HEK293 (cell line): Measurements from ENCODE around the gene RCOR2.

ENCODE experiments used
- BCL11B ChIP-seq: fragments of 450-650 bp; formaldehyde crosslinking; IDR thresholded peaks from 2 replicates; pipeline ENCODE4 v1.5.1; 2016; ENCODE audit warnings: low read depth, missing biosample characterization, missing genetic modification characterization
- FEZF1 ChIP-seq: fragments of 450-650 bp; formaldehyde crosslinking; IDR thresholded peaks from 2 replicates; pipeline ENCODE4 v1.5.1; 2016; ENCODE audit warnings: missing biosample characterization, missing genetic modification characterization
- GLI2 ChIP-seq: fragments of 450-650 bp; formaldehyde crosslinking; IDR thresholded peaks from 2 replicates; pipeline ENCODE4; 2017; ENCODE audit warnings: missing biosample characterization, missing genetic modification characterization, low read depth, borderline replicate concordance
- KLF9 ChIP-seq: fragments of 450-650 bp; formaldehyde crosslinking; IDR thresholded peaks from 2 replicates; pipeline ENCODE4 v1.5.1; 2016; ENCODE audit warnings: missing biosample characterization, missing genetic modification characterization, low read depth
- REPIN1 ChIP-seq: fragments of 450-650 bp; formaldehyde crosslinking; IDR thresholded peaks from 2 replicates; pipeline ENCODE4 v1.5.1; 2017; ENCODE audit warnings: missing biosample characterization, missing genetic modification characterization, low read depth
- TCF7L2 ChIP-seq: IDR thresholded peaks from 2 replicates; pipeline ENCODE4 v1.6.1; 2011; ENCODE audit warnings: low read depth, mild to moderate bottlenecking, inconsistent platforms, low read length, moderate library complexity, borderline replicate concordance
- ZEB2 ChIP-seq: fragments of 450-650 bp; formaldehyde crosslinking; IDR thresholded peaks from 2 replicates; pipeline ENCODE4 v1.5.1; 2016; ENCODE audit warnings: missing biosample characterization, missing genetic modification characterization
- ZNF23 ChIP-seq: fragments of 450-650 bp; formaldehyde crosslinking; IDR thresholded peaks from 2 replicates; pipeline ENCODE4 v1.5.1; 2016; ENCODE audit warnings: missing biosample characterization, missing genetic modification characterization, borderline replicate concordance
- ZNF24 ChIP-seq: fragments of 450-650 bp; formaldehyde crosslinking; IDR thresholded peaks from 2 replicates; pipeline ENCODE4 v1.5.1; 2016; ENCODE audit warnings: missing biosample characterization, missing genetic modification characterization
- ZNF302 ChIP-seq: fragments of 450-650 bp; formaldehyde crosslinking; IDR thresholded peaks from 2 replicates; pipeline ENCODE4 v1.5.1; 2016; ENCODE audit warnings: missing biosample characterization, missing genetic modification characterization, low read depth
- ZNF341 ChIP-seq: fragments of 450-650 bp; formaldehyde crosslinking; IDR thresholded peaks from 2 replicates; pipeline ENCODE4; 2016; ENCODE audit warnings: low read depth, missing biosample characterization, missing genetic modification characterization
- ZNF473 ChIP-seq: fragments of 450-650 bp; formaldehyde crosslinking; IDR thresholded peaks from 2 replicates; pipeline ENCODE4 v1.5.1; 2017; ENCODE audit warnings: missing biosample characterization, missing genetic modification characterization
- ZNF48 ChIP-seq: fragments of 450-650 bp; formaldehyde crosslinking; IDR thresholded peaks from 2 replicates; pipeline ENCODE4 v1.5.1; 2016; ENCODE audit warnings: missing biosample characterization, missing genetic modification characterization
- ZNF521 ChIP-seq: fragments of 450-650 bp; formaldehyde crosslinking; IDR thresholded peaks from 2 replicates; pipeline ENCODE4 v1.5.1; 2017; ENCODE audit warnings: missing biosample characterization, mild to moderate bottlenecking, missing genetic modification characterization
- ZNF530 ChIP-seq: fragments of 450-650 bp; formaldehyde crosslinking; IDR thresholded peaks from 2 replicates; pipeline ENCODE4 v1.5.1; 2016; ENCODE audit warnings: low read depth, missing biosample characterization, missing genetic modification characterization
- ZNF777 ChIP-seq: fragments of 450-650 bp; formaldehyde crosslinking; IDR thresholded peaks from 2 replicates; pipeline ENCODE4 v1.5.1; 2017; ENCODE audit warnings: missing biosample characterization, missing genetic modification characterization, borderline replicate concordance
- TF ChIP-seq, protein P1 (sequence below): sonication (generic); formaldehyde crosslinking; IDR thresholded peaks from 2 replicates; pipeline ENCODE4 v1.8.1; 2022; ENCODE audit warnings: mild to moderate bottlenecking, moderate library complexity, missing genetic modification reagents
- TF ChIP-seq, protein P2 (sequence below): fragments of 450-650 bp; formaldehyde crosslinking; conservative IDR thresholded peaks from 2 replicates; pipeline ENCODE4 v1.5.1; 2016; ENCODE audit warnings: low read depth, missing biosample characterization, missing genetic modification characterization
- TF ChIP-seq, protein P3 (sequence below): fragments of 450-650 bp; formaldehyde crosslinking; IDR thresholded peaks from 2 replicates; pipeline ENCODE4 v1.5.1; 2016; ENCODE audit warnings: missing biosample characterization, missing genetic modification characterization, borderline replicate concordance
- TF ChIP-seq, protein P4 (sequence below): fragments of 450-650 bp; formaldehyde crosslinking; IDR thresholded peaks from 2 replicates; pipeline ENCODE4 v1.5.1; 2016; ENCODE audit warnings: missing biosample characterization, missing genetic modification characterization
- TF ChIP-seq, protein P5 (sequence below): fragments of 450-650 bp; formaldehyde crosslinking; IDR thresholded peaks from 2 replicates; pipeline ENCODE4 v1.5.1; 2017; ENCODE audit warnings: missing biosample characterization, missing genetic modification characterization

RCOR2 gene

DNA sequence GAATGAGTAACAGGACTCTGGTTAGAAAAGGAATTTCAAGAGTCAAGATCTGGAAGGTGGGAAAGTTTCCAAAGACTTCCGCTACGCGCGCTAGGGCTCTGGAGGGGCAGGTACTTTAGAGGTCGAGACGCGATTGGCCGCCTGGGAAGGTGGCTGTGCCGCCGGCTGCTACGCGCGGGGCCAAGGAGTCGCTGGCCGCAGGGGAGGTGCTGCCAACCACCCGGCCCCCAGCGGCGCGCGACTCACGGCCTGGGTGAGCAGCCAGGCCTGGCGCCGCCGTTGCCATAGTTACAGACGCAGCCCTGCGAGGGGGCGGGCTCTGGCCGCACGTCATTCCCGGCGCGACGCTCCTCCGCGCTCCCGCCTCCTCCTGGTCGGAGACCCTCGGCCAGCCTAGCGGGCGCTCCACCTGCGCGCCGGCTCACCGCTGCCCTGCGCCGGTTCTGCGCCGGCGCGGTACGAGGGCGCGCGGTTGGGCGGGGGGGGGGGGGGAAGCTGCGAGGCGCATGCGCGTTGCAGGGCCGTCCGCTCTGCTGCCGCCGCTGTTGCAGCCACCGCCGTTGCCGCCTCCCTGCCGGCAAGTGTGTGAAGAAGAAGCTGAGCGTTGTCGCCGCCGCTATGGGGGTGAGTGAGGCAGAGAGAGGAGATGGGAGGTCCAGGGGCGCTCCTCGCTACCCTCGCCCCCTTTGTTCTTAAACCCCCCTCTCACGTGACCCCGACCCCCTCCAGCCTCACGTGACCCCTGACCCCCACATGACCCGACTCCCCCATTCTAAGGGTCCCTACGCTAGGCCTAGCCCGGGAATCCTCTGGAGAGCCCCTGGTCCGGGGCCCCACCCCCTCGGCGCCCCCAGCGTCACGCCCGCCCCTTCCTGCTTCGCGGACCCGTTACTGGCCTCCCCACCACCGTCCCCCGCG is 21.8 kb upstream of the RCOR2 start, which contains the start of gene NAA40 (continued):
- no peak for TF ChIP-seq ZNF302 (tag by site-specific recombination)
- TF ChIP-seq GLI2: no peak
- TF ChIP-seq KLF9 (tag by site-specific recombination): no peak; the same call in none of the 2 replicates
- TF ChIP-seq REPIN1 (tag by site-specific recombination): no peak
- TF ChIP-seq FEZF1 (tag by site-specific recombination): no peak
- no peak for TF ChIP-seq ZNF473 (tag by site-specific recombination)
- TF ChIP-seq BCL11B (tag by site-specific recombination): no peak
- TF ChIP-seq, protein P1, sequence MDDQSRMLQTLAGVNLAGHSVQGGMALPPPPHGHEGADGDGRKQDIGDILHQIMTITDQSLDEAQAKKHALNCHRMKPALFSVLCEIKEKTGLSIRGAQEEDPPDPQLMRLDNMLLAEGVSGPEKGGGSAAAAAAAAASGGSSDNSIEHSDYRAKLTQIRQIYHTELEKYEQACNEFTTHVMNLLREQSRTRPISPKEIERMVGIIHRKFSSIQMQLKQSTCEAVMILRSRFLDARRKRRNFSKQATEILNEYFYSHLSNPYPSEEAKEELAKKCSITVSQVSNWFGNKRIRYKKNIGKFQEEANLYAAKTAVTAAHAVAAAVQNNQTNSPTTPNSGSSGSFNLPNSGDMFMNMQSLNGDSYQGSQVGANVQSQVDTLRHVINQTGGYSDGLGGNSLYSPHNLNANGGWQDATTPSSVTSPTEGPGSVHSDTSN (CRISPR knock-in tag): peak; percentile 81
- TF ChIP-seq TCF7L2: no peak
- TF ChIP-seq, protein P2, sequence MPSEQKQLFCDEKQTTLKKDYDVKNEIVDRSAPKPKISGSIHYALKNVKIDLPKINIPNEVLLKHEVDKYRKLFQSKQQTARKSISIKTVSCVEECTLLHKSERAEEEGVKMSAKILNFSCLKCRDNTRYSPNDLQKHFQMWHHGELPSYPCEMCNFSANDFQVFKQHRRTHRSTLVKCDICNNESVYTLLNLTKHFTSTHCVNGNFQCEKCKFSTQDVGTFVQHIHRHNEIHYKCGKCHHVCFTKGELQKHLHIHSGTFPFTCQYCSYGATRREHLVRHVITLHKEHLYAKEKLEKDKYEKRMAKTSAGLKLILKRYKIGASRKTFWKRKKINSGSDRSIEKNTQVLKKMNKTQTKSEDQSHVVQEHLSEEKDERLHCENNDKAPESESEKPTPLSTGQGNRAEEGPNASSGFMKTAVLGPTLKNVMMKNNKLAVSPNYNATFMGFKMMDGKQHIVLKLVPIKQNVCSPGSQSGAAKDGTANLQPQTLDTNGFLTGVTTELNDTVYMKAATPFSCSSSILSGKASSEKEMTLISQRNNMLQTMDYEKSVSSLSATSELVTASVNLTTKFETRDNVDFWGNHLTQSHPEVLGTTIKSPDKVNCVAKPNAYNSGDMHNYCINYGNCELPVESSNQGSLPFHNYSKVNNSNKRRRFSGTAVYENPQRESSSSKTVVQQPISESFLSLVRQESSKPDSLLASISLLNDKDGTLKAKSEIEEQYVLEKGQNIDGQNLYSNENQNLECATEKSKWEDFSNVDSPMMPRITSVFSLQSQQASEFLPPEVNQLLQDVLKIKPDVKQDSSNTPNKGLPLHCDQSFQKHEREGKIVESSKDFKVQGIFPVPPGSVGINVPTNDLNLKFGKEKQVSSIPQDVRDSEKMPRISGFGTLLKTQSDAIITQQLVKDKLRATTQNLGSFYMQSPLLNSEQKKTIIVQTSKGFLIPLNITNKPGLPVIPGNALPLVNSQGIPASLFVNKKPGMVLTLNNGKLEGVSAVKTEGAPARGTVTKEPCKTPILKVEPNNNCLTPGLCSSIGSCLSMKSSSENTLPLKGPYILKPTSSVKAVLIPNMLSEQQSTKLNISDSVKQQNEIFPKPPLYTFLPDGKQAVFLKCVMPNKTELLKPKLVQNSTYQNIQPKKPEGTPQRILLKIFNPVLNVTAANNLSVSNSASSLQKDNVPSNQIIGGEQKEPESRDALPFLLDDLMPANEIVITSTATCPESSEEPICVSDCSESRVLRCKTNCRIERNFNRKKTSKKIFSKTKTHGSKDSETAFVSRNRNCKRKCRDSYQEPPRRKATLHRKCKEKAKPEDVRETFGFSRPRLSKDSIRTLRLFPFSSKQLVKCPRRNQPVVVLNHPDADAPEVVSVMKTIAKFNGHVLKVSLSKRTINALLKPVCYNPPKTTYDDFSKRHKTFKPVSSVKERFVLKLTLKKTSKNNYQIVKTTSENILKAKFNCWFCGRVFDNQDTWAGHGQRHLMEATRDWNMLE (tag by site-specific recombination): no peak
- TF ChIP-seq ZNF530 (tag by site-specific recombination): no peak
- no peak for TF ChIP-seq ZNF23 (tag by site-specific recombination)
- no peak for TF ChIP-seq ZNF521 (tag by site-specific recombination)
- TF ChIP-seq, protein P3, sequence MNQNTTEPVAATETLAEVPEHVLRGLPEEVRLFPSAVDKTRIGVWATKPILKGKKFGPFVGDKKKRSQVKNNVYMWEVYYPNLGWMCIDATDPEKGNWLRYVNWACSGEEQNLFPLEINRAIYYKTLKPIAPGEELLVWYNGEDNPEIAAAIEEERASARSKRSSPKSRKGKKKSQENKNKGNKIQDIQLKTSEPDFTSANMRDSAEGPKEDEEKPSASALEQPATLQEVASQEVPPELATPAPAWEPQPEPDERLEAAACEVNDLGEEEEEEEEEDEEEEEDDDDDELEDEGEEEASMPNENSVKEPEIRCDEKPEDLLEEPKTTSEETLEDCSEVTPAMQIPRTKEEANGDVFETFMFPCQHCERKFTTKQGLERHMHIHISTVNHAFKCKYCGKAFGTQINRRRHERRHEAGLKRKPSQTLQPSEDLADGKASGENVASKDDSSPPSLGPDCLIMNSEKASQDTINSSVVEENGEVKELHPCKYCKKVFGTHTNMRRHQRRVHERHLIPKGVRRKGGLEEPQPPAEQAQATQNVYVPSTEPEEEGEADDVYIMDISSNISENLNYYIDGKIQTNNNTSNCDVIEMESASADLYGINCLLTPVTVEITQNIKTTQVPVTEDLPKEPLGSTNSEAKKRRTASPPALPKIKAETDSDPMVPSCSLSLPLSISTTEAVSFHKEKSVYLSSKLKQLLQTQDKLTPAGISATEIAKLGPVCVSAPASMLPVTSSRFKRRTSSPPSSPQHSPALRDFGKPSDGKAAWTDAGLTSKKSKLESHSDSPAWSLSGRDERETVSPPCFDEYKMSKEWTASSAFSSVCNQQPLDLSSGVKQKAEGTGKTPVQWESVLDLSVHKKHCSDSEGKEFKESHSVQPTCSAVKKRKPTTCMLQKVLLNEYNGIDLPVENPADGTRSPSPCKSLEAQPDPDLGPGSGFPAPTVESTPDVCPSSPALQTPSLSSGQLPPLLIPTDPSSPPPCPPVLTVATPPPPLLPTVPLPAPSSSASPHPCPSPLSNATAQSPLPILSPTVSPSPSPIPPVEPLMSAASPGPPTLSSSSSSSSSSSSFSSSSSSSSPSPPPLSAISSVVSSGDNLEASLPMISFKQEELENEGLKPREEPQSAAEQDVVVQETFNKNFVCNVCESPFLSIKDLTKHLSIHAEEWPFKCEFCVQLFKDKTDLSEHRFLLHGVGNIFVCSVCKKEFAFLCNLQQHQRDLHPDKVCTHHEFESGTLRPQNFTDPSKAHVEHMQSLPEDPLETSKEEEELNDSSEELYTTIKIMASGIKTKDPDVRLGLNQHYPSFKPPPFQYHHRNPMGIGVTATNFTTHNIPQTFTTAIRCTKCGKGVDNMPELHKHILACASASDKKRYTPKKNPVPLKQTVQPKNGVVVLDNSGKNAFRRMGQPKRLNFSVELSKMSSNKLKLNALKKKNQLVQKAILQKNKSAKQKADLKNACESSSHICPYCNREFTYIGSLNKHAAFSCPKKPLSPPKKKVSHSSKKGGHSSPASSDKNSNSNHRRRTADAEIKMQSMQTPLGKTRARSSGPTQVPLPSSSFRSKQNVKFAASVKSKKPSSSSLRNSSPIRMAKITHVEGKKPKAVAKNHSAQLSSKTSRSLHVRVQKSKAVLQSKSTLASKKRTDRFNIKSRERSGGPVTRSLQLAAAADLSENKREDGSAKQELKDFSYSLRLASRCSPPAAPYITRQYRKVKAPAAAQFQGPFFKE (tag by site-specific recombination): no peak
- TF ChIP-seq, protein P4, sequence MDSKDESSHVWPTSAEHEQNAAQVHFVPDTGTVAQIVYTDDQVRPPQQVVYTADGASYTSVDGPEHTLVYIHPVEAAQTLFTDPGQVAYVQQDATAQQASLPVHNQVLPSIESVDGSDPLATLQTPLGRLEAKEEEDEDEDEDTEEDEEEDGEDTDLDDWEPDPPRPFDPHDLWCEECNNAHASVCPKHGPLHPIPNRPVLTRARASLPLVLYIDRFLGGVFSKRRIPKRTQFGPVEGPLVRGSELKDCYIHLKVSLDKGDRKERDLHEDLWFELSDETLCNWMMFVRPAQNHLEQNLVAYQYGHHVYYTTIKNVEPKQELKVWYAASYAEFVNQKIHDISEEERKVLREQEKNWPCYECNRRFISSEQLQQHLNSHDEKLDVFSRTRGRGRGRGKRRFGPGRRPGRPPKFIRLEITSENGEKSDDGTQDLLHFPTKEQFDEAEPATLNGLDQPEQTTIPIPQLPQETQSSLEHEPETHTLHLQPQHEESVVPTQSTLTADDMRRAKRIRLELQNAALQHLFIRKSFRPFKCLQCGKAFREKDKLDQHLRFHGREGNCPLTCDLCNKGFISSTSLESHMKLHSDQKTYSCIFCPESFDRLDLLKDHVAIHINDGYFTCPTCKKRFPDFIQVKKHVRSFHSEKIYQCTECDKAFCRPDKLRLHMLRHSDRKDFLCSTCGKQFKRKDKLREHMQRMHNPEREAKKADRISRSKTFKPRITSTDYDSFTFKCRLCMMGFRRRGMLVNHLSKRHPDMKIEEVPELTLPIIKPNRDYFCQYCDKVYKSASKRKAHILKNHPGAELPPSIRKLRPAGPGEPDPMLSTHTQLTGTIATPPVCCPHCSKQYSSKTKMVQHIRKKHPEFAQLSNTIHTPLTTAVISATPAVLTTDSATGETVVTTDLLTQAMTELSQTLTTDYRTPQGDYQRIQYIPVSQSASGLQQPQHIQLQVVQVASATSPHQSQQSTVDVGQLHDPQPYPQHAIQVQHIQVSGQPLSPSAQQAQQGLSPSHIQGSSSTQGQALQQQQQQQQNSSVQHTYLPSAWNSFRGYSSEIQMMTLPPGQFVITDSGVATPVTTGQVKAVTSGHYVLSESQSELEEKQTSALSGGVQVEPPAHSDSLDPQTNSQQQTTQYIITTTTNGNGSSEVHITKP (tag by site-specific recombination): no peak
- TF ChIP-seq ZNF24 (tag by site-specific recombination): no peak
- TF ChIP-seq, protein P5, sequence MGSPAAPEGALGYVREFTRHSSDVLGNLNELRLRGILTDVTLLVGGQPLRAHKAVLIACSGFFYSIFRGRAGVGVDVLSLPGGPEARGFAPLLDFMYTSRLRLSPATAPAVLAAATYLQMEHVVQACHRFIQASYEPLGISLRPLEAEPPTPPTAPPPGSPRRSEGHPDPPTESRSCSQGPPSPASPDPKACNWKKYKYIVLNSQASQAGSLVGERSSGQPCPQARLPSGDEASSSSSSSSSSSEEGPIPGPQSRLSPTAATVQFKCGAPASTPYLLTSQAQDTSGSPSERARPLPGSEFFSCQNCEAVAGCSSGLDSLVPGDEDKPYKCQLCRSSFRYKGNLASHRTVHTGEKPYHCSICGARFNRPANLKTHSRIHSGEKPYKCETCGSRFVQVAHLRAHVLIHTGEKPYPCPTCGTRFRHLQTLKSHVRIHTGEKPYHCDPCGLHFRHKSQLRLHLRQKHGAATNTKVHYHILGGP (tag by site-specific recombination): no peak
- peak; percentile 100 for TF ChIP-seq ZNF341 (tag by site-specific recombination)
- no peak for TF ChIP-seq ZNF777
- TF ChIP-seq ZNF48 (tag by site-specific recombination): no peak
- TF ChIP-seq ZEB2: peak; percentile 48; the same call in 1 of the 2 replicates
